ENCODE results near the gene BBOX1. TPM values are rescaled to one million over a fixed set of nuclear protein-coding genes. Genes with fewer than 3 reads are reported as not detected.

Gene BBOX1
- total and polyA plus RNA-seq, 12 donors: 0.25 TPM; not detected in 11

GRCh38 chr11:27057091-27057780 is 16.6 kb downstream of the BBOX1 start:
- no peak overlapping the region for H3K4me3 ChIP-seq
- ATAC-seq (no peak), DNase-seq (no peak)
- no peaks in the 10 kb centered on the region for H3K4me1 ChIP-seq
- intact Hi-C loops (cut with DNase I): no loop called here
- 87 to 90% methylated on average over 6 of the region's 6 CpGs for WGBS, 2 donors
- peaks cover 0 to 7% (median 0%) of the 10 kb centered on the region in 11 donors for H3K9me3 ChIP-seq
- H3K27ac ChIP-seq: no peak overlapping the region
- H3K27me3 ChIP-seq: peaks cover 0 to 6% (median 0%) of the 10 kb centered on the region in 7 donors
- H3K36me3 ChIP-seq: no peaks in the 10 kb centered on the region
- TF ChIP-seq, protein P1, sequence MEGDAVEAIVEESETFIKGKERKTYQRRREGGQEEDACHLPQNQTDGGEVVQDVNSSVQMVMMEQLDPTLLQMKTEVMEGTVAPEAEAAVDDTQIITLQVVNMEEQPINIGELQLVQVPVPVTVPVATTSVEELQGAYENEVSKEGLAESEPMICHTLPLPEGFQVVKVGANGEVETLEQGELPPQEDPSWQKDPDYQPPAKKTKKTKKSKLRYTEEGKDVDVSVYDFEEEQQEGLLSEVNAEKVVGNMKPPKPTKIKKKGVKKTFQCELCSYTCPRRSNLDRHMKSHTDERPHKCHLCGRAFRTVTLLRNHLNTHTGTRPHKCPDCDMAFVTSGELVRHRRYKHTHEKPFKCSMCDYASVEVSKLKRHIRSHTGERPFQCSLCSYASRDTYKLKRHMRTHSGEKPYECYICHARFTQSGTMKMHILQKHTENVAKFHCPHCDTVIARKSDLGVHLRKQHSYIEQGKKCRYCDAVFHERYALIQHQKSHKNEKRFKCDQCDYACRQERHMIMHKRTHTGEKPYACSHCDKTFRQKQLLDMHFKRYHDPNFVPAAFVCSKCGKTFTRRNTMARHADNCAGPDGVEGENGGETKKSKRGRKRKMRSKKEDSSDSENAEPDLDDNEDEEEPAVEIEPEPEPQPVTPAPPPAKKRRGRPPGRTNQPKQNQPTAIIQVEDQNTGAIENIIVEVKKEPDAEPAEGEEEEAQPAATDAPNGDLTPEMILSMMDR (IDR thresholded peaks at IDR 0.05): no peak

GRCh38 chr11:27058456-27058855 is 17.8 kb downstream of the BBOX1 start:
- Histone ChIP-seq H3K4me3 (no peak overlapping the region), H3K9me3 (peaks cover 0 to 7% (median 0%) of the 10 kb centered on the region in 11 donors), H3K4me1 (no peaks in the 10 kb centered on the region), H3K36me3 (no peaks in the 10 kb centered on the region), H3K27me3 (peaks cover 0 to 6% (median 0%) of the 10 kb centered on the region in 7 donors), H3K27ac (no peak overlapping the region)
- ATAC-seq: no peak
- DNase-seq: no peak
- WGBS, 2 donors: 62 to 92% methylated on average over 1 of the region's 1 CpG
- intact Hi-C loops (cut with DNase I): no loop called here
- TF ChIP-seq, protein P1 (IDR thresholded peaks at IDR 0.05): no peak

DNA sequence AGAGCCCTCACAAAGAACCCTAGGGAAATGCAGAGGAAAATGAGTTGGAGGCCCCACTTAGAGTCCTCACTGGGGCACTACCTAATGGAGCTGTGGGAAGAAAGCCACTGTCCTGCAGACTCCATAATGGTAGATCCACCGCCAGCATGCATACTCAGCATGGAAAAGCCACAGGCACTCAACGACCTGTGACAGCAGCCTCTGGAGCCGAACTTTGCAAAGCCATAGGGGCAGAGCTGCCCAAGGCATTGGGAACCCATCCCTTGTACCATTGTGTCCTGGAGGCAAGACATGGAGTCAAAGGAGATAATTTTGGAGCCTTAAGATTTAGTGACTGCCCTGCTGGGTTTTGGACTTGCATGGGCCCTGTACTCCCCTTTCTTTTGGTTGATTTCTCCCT is 18.8 kb downstream of the BBOX1 start:
- Histone ChIP-seq H3K27me3 (peaks cover 0 to 6% (median 0%) of the 10 kb centered on the region in 7 donors), H3K36me3 (no peaks in the 10 kb centered on the region), H3K27ac (no peak overlapping the region), H3K4me3 (no peak overlapping the region), H3K9me3 (peaks cover 0 to 7% (median 0%) of the 10 kb centered on the region in 11 donors), H3K4me1 (no peaks in the 10 kb centered on the region)
- TF ChIP-seq, protein P1 (IDR thresholded peaks at IDR 0.05): no peak
- no peak for ATAC-seq
- intact Hi-C loops (cut with DNase I): no loop called here
- no peak for DNase-seq
- WGBS, 2 donors: 66 to 81% methylated on average over 3 of the region's 3 CpGs

- no peak for DNase-seq
- H3K36me3 ChIP-seq: no peaks in the 10 kb centered on the region
- no peaks in the 10 kb centered on the region for H3K4me1 ChIP-seq
- intact Hi-C loops (cut with DNase I): no loop called here
- H3K4me3 ChIP-seq: no peak overlapping the region
- peak overlapping the region in 2 of 10 donors; percentile 22 to 46 for H3K27ac ChIP-seq
- H3K9me3 ChIP-seq: peaks cover 0 to 7% (median 0%) of the 10 kb centered on the region in 11 donors
- ATAC-seq: peak in 1 of 8 donors; percentile 33
- 53 to 61% methylated on average over 3 of the region's 3 CpGs for WGBS, 2 donors
- TF ChIP-seq, protein P1 (IDR thresholded peaks at IDR 0.05): no peak
- no peaks in the 10 kb centered on the region for H3K27me3 ChIP-seq
Observed at GRCh38 chr11:27060816-27061460, 20.3 kb downstream of the BBOX1 start.
